ENCODE results near the gene HIPK2.

Gene HIPK2

DNA sequence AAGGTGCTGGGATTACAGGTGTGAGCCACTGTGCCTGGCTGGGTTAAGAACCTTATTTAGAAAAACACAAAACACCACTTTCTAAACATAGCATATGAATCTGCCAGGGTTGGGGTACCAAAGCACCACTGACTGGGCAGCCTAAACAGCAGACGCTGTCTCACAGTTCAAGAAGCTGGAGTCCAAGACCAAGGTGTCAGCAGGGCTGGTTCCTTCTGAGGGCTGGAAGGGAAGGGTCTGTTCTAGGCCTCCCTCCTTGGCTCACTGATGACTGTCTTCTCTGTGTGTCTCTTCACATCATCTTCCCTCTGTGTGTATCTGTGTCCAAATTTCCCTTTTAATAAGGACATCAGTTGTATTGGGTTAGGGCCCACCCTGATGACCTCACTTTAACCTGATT is 49.6 kb downstream of the HIPK2 start:
- Histone ChIP-seq H3K4me1 (ENCODE audit: control insufficient read depth, insufficient read depth, low read length, poor library complexity, severe bottlenecking) (no peaks in the 10 kb centered on the region), H3K9me3 (ENCODE audit: control insufficient read depth, low read length) (no peaks in the 10 kb centered on the region), H3K4me3 (ENCODE audit: insufficient read depth, low read depth, low read length, poor library complexity, severe bottlenecking) (no peak overlapping the region), H3K27me3 (replicated peaks; ENCODE audit: control insufficient read depth, insufficient read depth, low read length, poor library complexity, severe bottlenecking) (no peaks in the 10 kb centered on the region), H3K36me3 (ENCODE audit: control insufficient read depth, insufficient read depth, low read length) (no peaks in the 10 kb centered on the region), H3K27ac (ENCODE audit: insufficient read depth, low read length, poor library complexity, severe bottlenecking) (no peak overlapping the region)
- DNase-seq, result no peak

DNA sequence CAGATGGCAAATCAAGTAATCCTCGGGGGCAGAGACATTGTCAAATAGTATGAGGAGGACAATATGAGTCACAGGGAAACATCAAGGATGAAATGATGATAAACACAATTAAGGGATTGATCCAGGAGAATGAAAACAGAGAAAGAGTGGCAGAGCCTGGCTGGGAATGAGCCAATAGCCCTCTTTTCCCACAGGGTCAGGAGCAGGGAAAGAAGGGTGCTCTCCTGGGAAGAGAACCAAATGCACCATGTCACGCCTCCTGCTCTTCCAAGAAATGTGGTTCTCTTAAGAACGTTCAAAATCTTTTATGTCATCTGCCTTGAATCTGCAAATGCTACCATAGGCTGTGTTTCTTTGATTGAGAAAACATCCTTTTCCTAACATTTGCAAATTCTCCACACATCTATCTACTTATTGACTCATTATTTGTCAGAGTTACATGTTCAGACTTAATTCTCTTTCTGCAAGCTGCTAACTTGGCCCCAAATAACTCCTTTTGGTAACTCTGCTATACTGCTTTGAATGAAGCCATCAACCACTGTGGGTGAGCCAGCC is 50.6 kb downstream of the HIPK2 start:
- Histone ChIP-seq H3K4me3 (ENCODE audit: insufficient read depth, low read depth, low read length, poor library complexity, severe bottlenecking) (no peak overlapping the region), H3K27me3 (replicated peaks; ENCODE audit: control insufficient read depth, insufficient read depth, low read length, poor library complexity, severe bottlenecking) (no peaks in the 10 kb centered on the region), H3K9me3 (ENCODE audit: control insufficient read depth, low read length) (no peaks in the 10 kb centered on the region), H3K36me3 (ENCODE audit: control insufficient read depth, insufficient read depth, low read length) (no peaks in the 10 kb centered on the region), H3K27ac (ENCODE audit: insufficient read depth, low read length, poor library complexity, severe bottlenecking) (no peak overlapping the region), H3K4me1 (ENCODE audit: control insufficient read depth, insufficient read depth, low read length, poor library complexity, severe bottlenecking) (no peaks in the 10 kb centered on the region)
- DNase-seq, result no peak

DNA sequence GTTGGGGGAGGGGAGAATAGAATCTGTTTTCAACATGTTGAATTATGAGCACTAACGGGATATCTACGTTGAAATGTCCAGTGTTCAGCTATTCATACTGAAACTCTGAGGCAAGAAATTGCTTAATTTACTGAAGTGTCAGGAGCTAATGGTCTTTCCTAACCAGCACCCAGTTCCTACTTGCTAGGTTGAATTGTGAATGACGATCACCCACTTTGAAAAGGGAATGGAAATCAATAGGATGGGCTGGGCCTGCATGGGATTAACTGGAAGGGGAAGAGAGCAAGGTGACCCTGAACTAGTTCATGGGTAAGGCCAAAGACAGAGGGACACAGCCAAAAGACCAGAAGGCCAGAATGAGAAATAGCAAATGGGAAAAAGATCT is 51.3 kb downstream of the HIPK2 start:
- Histone ChIP-seq H3K27me3 (replicated peaks; ENCODE audit: control insufficient read depth, insufficient read depth, low read length, poor library complexity, severe bottlenecking) (no peaks in the 10 kb centered on the region), H3K36me3 (ENCODE audit: control insufficient read depth, insufficient read depth, low read length) (no peaks in the 10 kb centered on the region), H3K9me3 (ENCODE audit: control insufficient read depth, low read length) (no peaks in the 10 kb centered on the region), H3K4me3 (ENCODE audit: insufficient read depth, low read depth, low read length, poor library complexity, severe bottlenecking) (no peak overlapping the region), H3K27ac (ENCODE audit: insufficient read depth, low read length, poor library complexity, severe bottlenecking) (no peak overlapping the region), H3K4me1 (ENCODE audit: control insufficient read depth, insufficient read depth, low read length, poor library complexity, severe bottlenecking) (no peaks in the 10 kb centered on the region)
- no peak for DNase-seq

DNA sequence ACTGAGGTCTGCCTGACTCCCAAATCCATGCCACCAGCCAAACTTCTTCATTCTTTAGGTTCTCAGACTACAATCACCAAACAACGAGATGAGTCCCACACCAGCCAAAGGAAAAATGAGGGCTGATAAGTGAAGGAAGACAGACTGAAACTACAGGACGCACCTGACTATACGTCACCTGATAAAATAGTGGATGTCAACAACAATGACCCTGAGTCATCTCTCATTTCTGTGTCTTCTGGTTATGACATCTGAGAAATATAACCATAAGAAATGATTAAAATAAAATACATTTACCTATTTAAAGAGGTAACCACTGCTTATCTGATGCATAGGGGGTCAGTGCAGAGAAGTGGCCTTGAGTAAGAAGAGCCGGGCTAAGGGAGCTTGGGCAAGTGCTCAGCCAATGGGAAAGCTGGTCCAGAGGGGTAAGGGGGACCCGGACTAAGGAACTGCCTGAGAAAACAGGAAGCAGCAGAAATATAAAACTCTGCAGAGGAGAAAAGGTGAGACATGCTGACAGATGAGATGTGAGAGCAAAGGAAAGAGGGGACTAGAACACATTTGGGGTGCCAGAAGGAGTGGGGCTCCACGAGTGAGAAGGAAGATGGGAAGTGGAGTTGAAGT is 51.8 kb downstream of the HIPK2 start:
- no peaks in the 10 kb centered on the region for H3K27me3 ChIP-seq (replicated peaks; ENCODE audit: control insufficient read depth, insufficient read depth, low read length, poor library complexity, severe bottlenecking)
- H3K4me1 ChIP-seq (ENCODE audit: control insufficient read depth, insufficient read depth, low read length, poor library complexity, severe bottlenecking), result no peaks in the 10 kb centered on the region
- no peak overlapping the region for H3K4me3 ChIP-seq (ENCODE audit: insufficient read depth, low read depth, low read length, poor library complexity, severe bottlenecking)
- no peaks in the 10 kb centered on the region for H3K9me3 ChIP-seq (ENCODE audit: control insufficient read depth, low read length)
- no peak overlapping the region for H3K27ac ChIP-seq (ENCODE audit: insufficient read depth, low read length, poor library complexity, severe bottlenecking)
- no peaks in the 10 kb centered on the region for H3K36me3 ChIP-seq (ENCODE audit: control insufficient read depth, insufficient read depth, low read length)
- DNase-seq, result no peak

DNA sequence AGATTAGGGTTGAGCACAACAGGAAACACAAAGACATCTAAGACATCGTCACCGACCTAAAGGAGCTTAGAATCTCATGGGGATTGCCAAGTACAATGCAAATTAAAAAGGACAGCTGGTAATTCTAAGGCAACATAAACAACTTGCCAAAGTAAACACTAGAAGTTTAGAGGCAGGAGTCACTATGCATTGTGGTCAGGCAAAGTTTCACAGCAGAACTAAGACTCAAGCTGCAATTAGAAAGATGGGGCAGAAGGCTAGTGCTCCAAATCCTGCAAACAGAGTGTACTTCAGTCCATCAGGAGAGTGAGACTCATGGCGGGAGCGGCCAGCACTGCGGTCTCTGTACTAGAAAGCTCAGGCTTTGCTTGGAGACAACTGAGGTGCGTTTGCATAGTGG is 52.7 kb downstream of the HIPK2 start:
- Histone ChIP-seq H3K4me3 (ENCODE audit: insufficient read depth, low read depth, low read length, poor library complexity, severe bottlenecking) (no peak overlapping the region), H3K27ac (ENCODE audit: insufficient read depth, low read length, poor library complexity, severe bottlenecking) (no peak overlapping the region), H3K36me3 (ENCODE audit: control insufficient read depth, insufficient read depth, low read length) (no peaks in the 10 kb centered on the region), H3K9me3 (ENCODE audit: control insufficient read depth, low read length) (no peaks in the 10 kb centered on the region), H3K27me3 (replicated peaks; ENCODE audit: control insufficient read depth, insufficient read depth, low read length, poor library complexity, severe bottlenecking) (no peaks in the 10 kb centered on the region), H3K4me1 (ENCODE audit: control insufficient read depth, insufficient read depth, low read length, poor library complexity, severe bottlenecking) (no peaks in the 10 kb centered on the region)
- DNase-seq, result no peak

DNA sequence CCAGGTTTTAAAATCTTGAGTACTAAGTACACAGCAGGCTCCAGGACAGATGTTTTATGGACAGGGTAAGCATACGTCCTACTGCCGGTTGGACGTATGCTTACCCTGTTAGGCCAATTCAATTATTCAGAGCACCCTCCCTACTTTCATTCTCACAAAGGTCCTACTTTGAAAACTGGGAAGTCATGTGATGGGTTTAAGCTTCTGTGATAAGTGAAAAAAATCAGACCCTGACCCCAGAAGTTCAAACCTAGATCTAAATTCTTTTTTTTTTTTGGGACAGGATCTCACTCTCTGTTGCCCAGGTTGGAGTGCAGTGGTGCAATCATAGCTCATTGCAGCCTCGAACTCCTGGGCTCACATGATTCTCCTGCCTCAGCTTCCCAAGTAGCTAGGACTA is 55.2 kb downstream of the HIPK2 start:
- no peak overlapping the region for H3K27ac ChIP-seq (ENCODE audit: insufficient read depth, low read length, poor library complexity, severe bottlenecking)
- no peaks in the 10 kb centered on the region for H3K27me3 ChIP-seq (replicated peaks; ENCODE audit: control insufficient read depth, insufficient read depth, low read length, poor library complexity, severe bottlenecking)
- DNase-seq, result no peak
- H3K36me3 ChIP-seq (ENCODE audit: control insufficient read depth, insufficient read depth, low read length), result no peaks in the 10 kb centered on the region
- no peaks in the 10 kb centered on the region for H3K4me1 ChIP-seq (ENCODE audit: control insufficient read depth, insufficient read depth, low read length, poor library complexity, severe bottlenecking)
- H3K4me3 ChIP-seq (ENCODE audit: insufficient read depth, low read depth, low read length, poor library complexity, severe bottlenecking), result no peak overlapping the region
- H3K9me3 ChIP-seq (ENCODE audit: control insufficient read depth, low read length), result no peaks in the 10 kb centered on the region

DNA sequence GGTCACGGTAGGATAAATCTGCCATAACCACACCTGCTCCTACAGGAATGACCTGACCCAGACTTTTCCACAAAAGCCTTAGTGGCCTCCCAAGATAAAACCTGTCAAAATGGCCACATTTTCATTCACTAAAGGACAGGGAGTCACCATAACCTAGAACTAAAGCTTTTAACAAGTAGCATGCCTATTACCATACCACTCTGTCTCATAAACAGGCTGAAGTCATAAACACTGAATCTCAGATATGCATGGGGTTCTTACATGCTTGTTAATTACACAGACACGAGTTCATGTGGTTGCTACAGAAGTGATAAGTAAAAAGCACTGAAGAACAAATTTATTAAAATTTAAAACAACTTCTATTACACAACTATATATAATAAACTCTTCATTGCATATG is 56.0 kb downstream of the HIPK2 start:
- H3K9me3 ChIP-seq (ENCODE audit: control insufficient read depth, low read length), result no peaks in the 10 kb centered on the region
- H3K27me3 ChIP-seq (replicated peaks; ENCODE audit: control insufficient read depth, insufficient read depth, low read length, poor library complexity, severe bottlenecking), result no peaks in the 10 kb centered on the region
- no peak overlapping the region for H3K4me3 ChIP-seq (ENCODE audit: insufficient read depth, low read depth, low read length, poor library complexity, severe bottlenecking)
- H3K4me1 ChIP-seq (ENCODE audit: control insufficient read depth, insufficient read depth, low read length, poor library complexity, severe bottlenecking), result no peaks in the 10 kb centered on the region
- peaks cover 3% of the 10 kb centered on the region for H3K36me3 ChIP-seq (ENCODE audit: control insufficient read depth, insufficient read depth, low read length)
- no peak overlapping the region for H3K27ac ChIP-seq (ENCODE audit: insufficient read depth, low read length, poor library complexity, severe bottlenecking)
- DNase-seq, result no peak

DNA sequence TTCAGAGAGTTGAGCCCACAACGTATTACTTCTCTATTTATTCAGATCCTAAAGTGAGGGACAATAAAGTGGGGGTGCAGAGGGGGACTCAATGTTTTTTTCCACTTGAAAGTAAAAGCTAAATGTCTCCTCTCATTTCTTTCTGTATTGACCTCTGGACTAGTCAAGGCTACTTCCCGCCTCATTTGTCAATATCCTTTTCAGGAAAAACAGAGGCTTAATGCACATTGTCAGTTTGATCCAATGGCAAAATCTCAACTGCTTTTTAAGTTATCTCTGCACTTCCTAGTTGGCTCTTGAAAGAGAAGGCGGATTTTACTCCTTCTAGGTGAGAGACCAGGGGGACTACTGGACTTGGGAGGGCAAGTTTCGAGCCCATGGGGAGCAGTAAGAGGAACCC is 56.4 kb downstream of the HIPK2 start:
- DNase-seq, result no peak
- no peaks in the 10 kb centered on the region for H3K27me3 ChIP-seq (replicated peaks; ENCODE audit: control insufficient read depth, insufficient read depth, low read length, poor library complexity, severe bottlenecking)
- no peaks in the 10 kb centered on the region for H3K4me1 ChIP-seq (ENCODE audit: control insufficient read depth, insufficient read depth, low read length, poor library complexity, severe bottlenecking)
- no peak overlapping the region for H3K27ac ChIP-seq (ENCODE audit: insufficient read depth, low read length, poor library complexity, severe bottlenecking)
- H3K4me3 ChIP-seq (ENCODE audit: insufficient read depth, low read depth, low read length, poor library complexity, severe bottlenecking), result no peak overlapping the region
- H3K9me3 ChIP-seq (ENCODE audit: control insufficient read depth, low read length), result no peaks in the 10 kb centered on the region
- H3K36me3 ChIP-seq (ENCODE audit: control insufficient read depth, insufficient read depth, low read length), result peaks cover 7% of the 10 kb centered on the region

DNA sequence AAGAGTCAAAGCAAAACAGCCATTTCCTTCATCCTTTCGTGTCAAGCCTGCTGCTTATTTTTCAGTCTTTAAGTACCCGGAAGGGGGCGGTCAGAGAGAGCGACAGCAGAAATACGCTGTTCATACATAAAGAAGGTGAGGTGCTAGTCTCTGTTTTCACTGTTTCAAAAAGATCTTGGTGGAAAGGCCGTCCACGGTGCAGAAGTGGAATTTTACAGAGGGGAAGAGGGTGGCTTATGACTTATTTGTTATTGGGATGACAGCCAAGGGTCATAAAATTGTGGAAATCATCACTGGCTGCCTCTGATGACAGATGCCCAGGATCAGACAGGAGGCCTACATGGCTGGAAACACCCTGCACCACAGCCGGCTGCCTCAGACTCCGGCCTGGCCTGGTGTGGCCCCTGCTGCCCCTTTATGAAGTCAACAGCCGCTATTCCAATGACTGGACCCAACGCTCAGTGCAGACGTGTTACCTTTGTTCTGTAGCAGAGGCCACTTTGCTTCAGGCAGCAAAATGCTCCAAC is 57.0 kb downstream of the HIPK2 start:
- DNase-seq, result no peak
- no peaks in the 10 kb centered on the region for H3K4me1 ChIP-seq (ENCODE audit: control insufficient read depth, insufficient read depth, low read length, poor library complexity, severe bottlenecking)
- H3K27ac ChIP-seq (ENCODE audit: insufficient read depth, low read length, poor library complexity, severe bottlenecking), result no peak overlapping the region
- no peak overlapping the region for H3K4me3 ChIP-seq (ENCODE audit: insufficient read depth, low read depth, low read length, poor library complexity, severe bottlenecking)
- H3K27me3 ChIP-seq (replicated peaks; ENCODE audit: control insufficient read depth, insufficient read depth, low read length, poor library complexity, severe bottlenecking), result no peaks in the 10 kb centered on the region
- no peaks in the 10 kb centered on the region for H3K9me3 ChIP-seq (ENCODE audit: control insufficient read depth, low read length)
- H3K36me3 ChIP-seq (ENCODE audit: control insufficient read depth, insufficient read depth, low read length), result peaks cover 13% of the 10 kb centered on the region

DNA sequence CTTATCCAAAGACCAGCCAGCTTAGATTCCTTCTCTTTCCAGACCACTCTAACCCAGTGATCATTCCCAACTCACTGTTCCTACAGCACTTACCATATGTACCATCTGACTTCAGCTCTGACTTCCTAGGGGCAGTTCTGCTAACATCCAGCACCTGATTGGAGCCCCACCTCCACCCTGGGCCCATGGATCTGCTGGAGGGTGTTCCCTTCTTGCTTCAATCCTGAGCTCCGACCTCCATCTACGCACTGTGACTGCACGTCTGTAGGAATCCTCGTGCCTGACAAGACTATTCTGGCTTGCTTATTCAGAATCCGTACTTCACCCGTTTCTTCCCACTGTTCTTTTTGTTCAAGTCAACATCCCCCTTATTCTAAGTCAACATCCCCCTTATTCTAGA is 57.6 kb downstream of the HIPK2 start:
- DNase-seq, result no peak
- H3K9me3 ChIP-seq (ENCODE audit: control insufficient read depth, low read length), result no peaks in the 10 kb centered on the region
- H3K36me3 ChIP-seq (ENCODE audit: control insufficient read depth, insufficient read depth, low read length), result peaks cover 19% of the 10 kb centered on the region
- no peak overlapping the region for H3K27ac ChIP-seq (ENCODE audit: insufficient read depth, low read length, poor library complexity, severe bottlenecking)
- H3K27me3 ChIP-seq (replicated peaks; ENCODE audit: control insufficient read depth, insufficient read depth, low read length, poor library complexity, severe bottlenecking), result no peaks in the 10 kb centered on the region
- H3K4me3 ChIP-seq (ENCODE audit: insufficient read depth, low read depth, low read length, poor library complexity, severe bottlenecking), result no peak overlapping the region
- no peaks in the 10 kb centered on the region for H3K4me1 ChIP-seq (ENCODE audit: control insufficient read depth, insufficient read depth, low read length, poor library complexity, severe bottlenecking)
